Natural killer cell (primary cell): Measurements from ENCODE around the gene SH2D5. TPM values are rescaled to one million over a fixed set of nuclear protein-coding genes. Genes with fewer than 3 reads are reported as not detected.

ENCODE experiments used
- ATAC-seq, 3 donors: fragments of 150-1000 bp in 2 of 3; fragments of 200-7000 bp in 1 of 3; cut with Tn5 transposase; 1 replicate in 1 of 3; 2 replicates in 2 of 3; pipeline ENCODE4 v1.10.0; 2021; ENCODE audit warnings: mild to moderate bottlenecking in 2 of 3, moderate library complexity in 2 of 3
- DNase-seq, 2 donors: peaks; one replicate each; pipeline versions ENCODE4 v3.0.0 to v3.0.0-alpha.2; 2013 to 2021; ENCODE audit warnings: mixed read lengths in 1 of 2
- H3K27ac ChIP-seq: one replicate; pipeline ENCODE4 v1.5.1; 2013; ENCODE audit warnings: mild to moderate bottlenecking, low read length
- H3K27me3 ChIP-seq: one replicate; pipeline ENCODE4 v1.6.1; 2013; ENCODE audit warnings: low read length; ENCODE audit not compliant: control insufficient read depth, insufficient read depth
- H3K36me3 ChIP-seq: one replicate; pipeline ENCODE4 v1.6.1; 2013; ENCODE audit warnings: low read length; ENCODE audit not compliant: control insufficient read depth, insufficient read depth
- H3K4me1 ChIP-seq: one replicate; pipeline ENCODE4 v1.6.1; 2013; ENCODE audit warnings: low read length; ENCODE audit not compliant: control insufficient read depth, insufficient read depth
- H3K4me3 ChIP-seq: one replicate; pipeline ENCODE4 v1.5.1; 2013; ENCODE audit warnings: low read length
- H3K9me3 ChIP-seq: one replicate; pipeline ENCODE4 v1.6.1; 2013; ENCODE audit warnings: low read length; ENCODE audit not compliant: control insufficient read depth, insufficient read depth
- H3K27ac Mint-ChIP-seq, 2 donors: one replicate each; pipeline ENCODE4 v1.8.0; 2022; ENCODE audit warnings: mild to moderate bottlenecking in 2 of 2, mixed read lengths in 2 of 2, moderate library complexity in 1 of 2
- H3K27me3 Mint-ChIP-seq, 2 donors: one replicate each; pipeline ENCODE4 v1.8.0; 2022; ENCODE audit warnings: low read depth in 2 of 2, mixed read lengths in 2 of 2
- H3K36me3 Mint-ChIP-seq: one replicate; pipeline ENCODE4 v1.8.0; 2022; ENCODE audit warnings: mixed read lengths
- H3K4me1 Mint-ChIP-seq, 2 donors: one replicate each; pipeline ENCODE4 v1.8.0; 2022; ENCODE audit warnings: mixed read lengths in 2 of 2
- H3K4me3 Mint-ChIP-seq: one replicate; pipeline ENCODE4 v1.8.0; 2022; ENCODE audit warnings: mild to moderate bottlenecking, moderate library complexity, mixed read lengths
- H3K9me3 Mint-ChIP-seq, 2 donors: one replicate each; pipeline ENCODE4 v1.8.0; 2022; ENCODE audit warnings: mixed read lengths in 2 of 2
- WGBS: methylation state at CpG from one replicate; pipeline ENCODE4 v1.1.7; 2013; ENCODE audit warnings: missing lambda C conversion rate; ENCODE audit not compliant: insufficient coverage; 5-methylcytosine and 5-hydroxymethylcytosine counted together
- intact Hi-C: fragments of 100-400 bp; cut with micrococcal nuclease; formaldehyde crosslinking; loops from one replicate; pipeline ENCODE4 v1.14.2; 2022
- total RNA-seq, 4 donors: library from RNA; stranded (reverse); fragments of 120-200 nt in 1 of 4; gene quantifications; one replicate each; pipeline versions ENCODE4 v1.2.3 to v1.2.4, GENCODE V29; 2013 to 2022
- TF ChIP-seq, protein P1 (sequence below): fragments of 200-600 bp; IDR thresholded peaks from one replicate; pipeline ENCODE4 v1.8.0; 2022; ENCODE audit warnings: antibody characterized with exemption

Gene SH2D5
- not detected for total RNA-seq
- total RNA-seq (2013) = 0.02 TPM

DNA sequence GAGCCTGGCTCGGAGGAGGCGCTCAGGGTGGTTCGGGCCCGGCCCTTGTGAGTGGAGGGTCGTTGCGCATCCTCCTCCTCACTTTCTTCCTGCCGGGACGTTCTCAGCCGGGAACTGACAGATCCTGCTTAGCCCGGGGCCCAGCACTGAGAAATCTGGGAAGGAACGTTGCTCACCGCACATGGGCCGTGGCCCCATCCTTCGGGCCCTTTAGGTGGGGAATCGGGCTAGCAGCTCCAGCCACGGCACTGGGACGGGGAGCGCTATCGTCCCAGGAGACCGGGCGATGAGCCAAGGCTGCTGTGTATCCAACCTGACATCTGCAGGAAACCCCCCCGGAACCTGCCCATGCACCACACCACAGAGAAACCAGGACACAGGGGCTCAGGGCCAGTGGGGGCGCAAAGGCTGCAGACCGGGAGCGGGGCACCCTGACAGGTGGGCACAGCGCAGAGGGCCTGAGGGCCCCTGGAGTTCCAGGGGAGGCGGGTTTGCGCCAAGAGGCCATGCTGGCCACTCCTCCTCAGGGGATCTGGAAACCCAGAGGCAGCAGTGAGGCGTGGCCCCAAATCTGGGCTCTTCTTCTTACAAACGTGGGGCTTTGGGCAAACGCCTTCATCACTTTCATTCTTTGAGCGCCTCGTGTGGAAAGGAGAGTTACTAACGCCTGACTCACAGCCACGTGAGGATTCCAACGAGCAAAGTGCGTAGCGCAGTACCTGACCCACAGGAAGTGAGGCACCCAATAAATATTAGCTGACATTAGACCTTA is at the start of gene SH2D5:
Gene SH2D5 (minus strand): TSS at position 116 of the 772 bp plus-strand sequence. CDS start 4,659 bp downstream, outside the sequence.
- no peaks in the 10 kb centered on the region for H3K36me3 Mint-ChIP-seq
- TF ChIP-seq, protein P1, sequence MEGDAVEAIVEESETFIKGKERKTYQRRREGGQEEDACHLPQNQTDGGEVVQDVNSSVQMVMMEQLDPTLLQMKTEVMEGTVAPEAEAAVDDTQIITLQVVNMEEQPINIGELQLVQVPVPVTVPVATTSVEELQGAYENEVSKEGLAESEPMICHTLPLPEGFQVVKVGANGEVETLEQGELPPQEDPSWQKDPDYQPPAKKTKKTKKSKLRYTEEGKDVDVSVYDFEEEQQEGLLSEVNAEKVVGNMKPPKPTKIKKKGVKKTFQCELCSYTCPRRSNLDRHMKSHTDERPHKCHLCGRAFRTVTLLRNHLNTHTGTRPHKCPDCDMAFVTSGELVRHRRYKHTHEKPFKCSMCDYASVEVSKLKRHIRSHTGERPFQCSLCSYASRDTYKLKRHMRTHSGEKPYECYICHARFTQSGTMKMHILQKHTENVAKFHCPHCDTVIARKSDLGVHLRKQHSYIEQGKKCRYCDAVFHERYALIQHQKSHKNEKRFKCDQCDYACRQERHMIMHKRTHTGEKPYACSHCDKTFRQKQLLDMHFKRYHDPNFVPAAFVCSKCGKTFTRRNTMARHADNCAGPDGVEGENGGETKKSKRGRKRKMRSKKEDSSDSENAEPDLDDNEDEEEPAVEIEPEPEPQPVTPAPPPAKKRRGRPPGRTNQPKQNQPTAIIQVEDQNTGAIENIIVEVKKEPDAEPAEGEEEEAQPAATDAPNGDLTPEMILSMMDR = peak; percentile 17
- Histone ChIP-seq H3K27me3 (peaks cover 15% of the 10 kb centered on the region), H3K4me1 (peaks cover 23% of the 10 kb centered on the region), H3K9me3 (no peaks in the 10 kb centered on the region), H3K36me3 (peaks cover 8% of the 10 kb centered on the region), H3K27ac (no peak within 1 kb of the TSS), H3K4me3 (peak within 1 kb of the TSS; percentile 47)
- intact Hi-C loops = loop anchor here (1.0 kb wide), 1 partner anchor 36 kb away; no protein-coding TSS in a partner anchor
- no peaks in the 10 kb centered on the region for H3K9me3 Mint-ChIP-seq
- H3K27me3 Mint-ChIP-seq = peaks cover 24 to 32% of the 10 kb centered on the region in 2 donors
- DNase-seq = peak; percentile 66 to 82
- peaks cover 11 to 31% of the 10 kb centered on the region in 2 donors for H3K4me1 Mint-ChIP-seq
- peak within 1 kb of the TSS; percentile 36 to 87 for H3K27ac Mint-ChIP-seq
- H3K4me3 Mint-ChIP-seq = peak within 1 kb of the TSS; percentile 90
- 1% methylated on average over 38 of the region's 38 CpGs for WGBS
- ATAC-seq = peak; percentile 79 to 88 (median 82)

DNA sequence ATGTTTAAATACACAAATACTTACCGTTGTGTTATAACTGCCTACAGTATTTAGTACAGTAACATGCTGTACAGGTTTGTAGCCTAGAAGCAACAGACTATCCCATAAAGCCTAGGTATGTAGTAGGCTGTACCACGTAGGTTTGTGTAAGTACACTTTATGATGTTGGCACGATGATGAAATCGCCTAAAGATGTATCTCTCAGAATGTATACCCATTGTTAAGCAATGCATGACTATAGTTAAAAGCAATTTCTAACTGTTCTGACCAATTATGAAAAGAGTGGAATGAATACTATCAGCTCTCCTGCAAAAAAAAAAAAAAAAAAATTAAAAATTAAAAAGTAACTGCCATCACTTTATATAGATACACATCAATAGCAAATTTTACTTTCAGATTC is 43.2 kb upstream of the SH2D5 start:
- ATAC-seq (no peak), DNase-seq (no peak)
- Histone ChIP-seq H3K36me3 (peaks cover 74% of the 10 kb centered on the region), H3K9me3 (no peaks in the 10 kb centered on the region), H3K4me3 (no peak overlapping the region), H3K27me3 (no peaks in the 10 kb centered on the region), H3K4me1 (no peaks in the 10 kb centered on the region), H3K27ac (no peak overlapping the region)
- H3K9me3 Mint-ChIP-seq = no peaks in the 10 kb centered on the region
- H3K4me3 Mint-ChIP-seq = no peak overlapping the region
- peak overlapping the region in 1 of 2 donors; percentile 5 for H3K27ac Mint-ChIP-seq
- no peaks in the 10 kb centered on the region for H3K27me3 Mint-ChIP-seq
- intact Hi-C loops = no loop called here
- TF ChIP-seq, protein P1 = no peak
- H3K4me1 Mint-ChIP-seq = peaks cover 14 to 15% of the 10 kb centered on the region in 2 donors
- 83% methylated on average over 1 of the region's 4 CpGs for WGBS
- H3K36me3 Mint-ChIP-seq = peaks cover 7% of the 10 kb centered on the region

DNA sequence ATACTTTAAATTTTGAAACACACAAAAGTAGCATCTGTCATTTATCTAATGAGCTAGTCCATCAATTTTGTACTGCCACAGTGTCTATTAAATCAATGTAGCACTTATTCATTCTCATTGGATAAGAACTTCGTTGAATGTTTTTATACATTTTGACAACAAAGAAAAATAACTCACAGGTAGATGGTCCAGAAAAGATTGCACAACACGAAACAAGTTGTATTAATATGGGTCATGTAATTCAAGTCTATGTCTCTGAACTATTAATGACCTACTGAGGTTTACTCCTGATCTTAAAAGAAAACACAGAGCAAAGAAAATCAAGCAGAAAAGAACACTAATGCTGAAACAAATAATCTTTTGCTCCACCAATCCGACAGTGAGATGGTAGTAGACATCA is 39.3 kb upstream of the SH2D5 start:
- TF ChIP-seq, protein P1 = no peak
- intact Hi-C loops = no loop called here
- no peak overlapping the region for H3K27ac ChIP-seq
- 100% methylated on average over 1 of the region's 3 CpGs for WGBS
- no peak overlapping the region for H3K4me3 ChIP-seq
- Mint-ChIP-seq H3K27me3 (no peaks in the 10 kb centered on the region), H3K4me1 (no peaks in the 10 kb centered on the region), H3K27ac (no peak overlapping the region), H3K9me3 (no peaks in the 10 kb centered on the region), H3K36me3 (peaks cover 7% of the 10 kb centered on the region), H3K4me3 (no peak overlapping the region)
- H3K36me3 ChIP-seq = peaks cover 93% of the 10 kb centered on the region
- H3K27me3 ChIP-seq = no peaks in the 10 kb centered on the region
- no peaks in the 10 kb centered on the region for H3K9me3 ChIP-seq
- DNase-seq (no peak), ATAC-seq (no peak)
- no peaks in the 10 kb centered on the region for H3K4me1 ChIP-seq
